HUES64 (cell line): ENCODE results near the gene ICAM3.
A peak's percentile ranks its signal among the peaks of the same experiment; 100 is the strongest.
"Not testable (repeated sequence)": the region's sequence is repeated elsewhere in the genome, so short reads cannot be mapped to it uniquely, and the experiment has no call there.

Experiments used
- H3K27ac ChIP-seq: 2 replicates; pipeline ENCODE4 v1.7.0; 2013; ENCODE audit warnings: low read depth, low read length, inconsistent platforms
- H3K27me3 ChIP-seq: 2 replicates; pipeline ENCODE4 v1.6.1; 2013; ENCODE audit warnings: mild to moderate bottlenecking, low read length; ENCODE audit not compliant: insufficient read depth
- H3K36me3 ChIP-seq: 2 replicates; pipeline ENCODE4 v1.6.1; 2013; ENCODE audit warnings: mild to moderate bottlenecking, low read length; ENCODE audit not compliant: insufficient read depth
- H3K4me1 ChIP-seq: 2 replicates; pipeline ENCODE4 v1.6.1; 2013; ENCODE audit warnings: mild to moderate bottlenecking, low read length, moderate library complexity; ENCODE audit not compliant: insufficient read depth
- H3K4me3 ChIP-seq: 2 replicates; pipeline ENCODE4 v1.5.1; 2013; ENCODE audit warnings: mild to moderate bottlenecking, low read length, moderate library complexity
- H3K9ac ChIP-seq: 2 replicates; pipeline ENCODE4 v1.6.1; 2013; ENCODE audit warnings: mild to moderate bottlenecking, low read depth, low read length
- H3K9me3 ChIP-seq: 2 replicates; pipeline ENCODE4 v1.6.1; 2013; ENCODE audit warnings: low read depth, low read length; ENCODE audit not compliant: insufficient read depth
- WGBS: fragments of 150-250, 120-280 bp; methylation state at CpG from one replicate; pipeline ENCODE4 v1.1.7; 2013; ENCODE audit warnings: missing lambda C conversion rate; 5-methylcytosine and 5-hydroxymethylcytosine counted together

Gene ICAM3

DNA sequence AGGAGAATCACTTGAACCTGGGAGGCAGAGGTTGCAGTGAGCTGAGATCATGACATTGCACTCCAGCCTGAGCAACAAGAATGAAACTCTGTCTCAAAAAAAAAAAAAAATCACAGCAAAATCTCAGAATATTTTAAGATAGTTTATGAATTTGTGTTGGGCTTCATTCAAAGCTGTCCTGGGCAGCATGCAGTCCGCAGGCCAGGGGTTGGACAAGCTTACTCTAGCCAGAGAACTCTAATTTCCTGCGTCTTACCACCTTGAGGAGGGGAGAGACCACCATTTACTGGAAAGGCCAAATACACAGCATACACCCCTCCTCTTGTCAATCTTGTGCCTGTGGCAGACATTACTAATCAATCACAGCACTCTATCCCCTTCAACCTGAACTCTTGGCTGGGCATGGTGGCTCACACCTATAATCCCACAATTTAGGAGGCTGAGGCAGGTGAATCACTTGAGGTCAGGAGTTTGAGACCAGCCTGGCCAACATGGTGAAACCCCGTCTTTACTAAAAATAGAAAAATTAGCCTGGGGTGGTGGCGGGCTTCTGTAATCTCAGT lies 27.6 kb upstream of the ICAM3 start:
- not testable (repeated sequence) for H3K9ac ChIP-seq, H3K27me3 ChIP-seq, H3K4me1 ChIP-seq, H3K4me3 ChIP-seq, H3K27ac ChIP-seq, H3K9me3 ChIP-seq
- H3K36me3 ChIP-seq: peaks cover 41% of the 10 kb centered on the region
- WGBS: 95% methylated on average over 4 of the region's 4 CpGs

DNA sequence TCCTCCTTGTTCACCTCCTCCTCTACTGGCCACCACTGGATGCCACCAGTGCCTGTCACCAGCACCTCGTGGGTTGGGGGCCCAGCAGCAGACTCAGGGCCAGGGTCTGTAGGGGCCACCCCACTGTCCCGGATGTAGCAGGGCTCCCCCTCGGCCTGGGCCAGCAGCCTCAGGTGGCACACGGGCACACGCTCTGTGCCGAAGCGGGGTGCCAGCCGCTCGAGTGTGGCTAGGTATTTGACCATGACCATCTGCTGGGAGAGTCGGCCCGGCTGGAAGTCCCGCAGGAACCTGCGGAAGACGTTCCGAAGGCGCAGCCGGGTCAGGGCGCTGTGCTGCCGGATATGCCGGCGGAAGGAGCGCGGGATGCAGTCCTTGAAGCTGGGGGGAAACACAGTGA lies 26.1 kb upstream of the ICAM3 start:
- peaks cover 47% of the 10 kb centered on the region for H3K36me3 ChIP-seq
- no peak overlapping the region for H3K9ac ChIP-seq

DNA sequence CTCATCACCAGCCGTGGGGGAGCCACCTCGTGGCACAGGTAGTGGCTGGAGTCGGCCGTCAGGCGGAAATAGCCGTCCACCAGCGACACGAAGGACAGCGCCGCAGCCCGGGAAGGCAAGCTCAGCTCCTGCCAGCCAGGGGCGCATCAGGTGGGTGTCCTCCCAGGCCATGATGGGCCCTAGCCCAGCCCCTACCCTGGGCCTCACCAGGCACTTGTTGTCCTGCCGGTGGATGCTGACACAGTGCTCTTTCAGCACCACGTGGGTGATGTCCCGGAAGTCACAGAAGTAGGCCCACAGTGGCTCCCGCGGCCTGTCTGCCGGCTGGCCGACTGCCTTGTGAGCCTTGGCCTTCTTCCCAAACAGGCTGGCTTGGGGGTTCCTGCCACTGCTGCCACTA lies 25.2 kb upstream of the ICAM3 start:
- H3K4me1 ChIP-seq: no peaks in the 10 kb centered on the region
- no peaks in the 10 kb centered on the region for H3K9me3 ChIP-seq
- H3K36me3 ChIP-seq: peaks cover 47% of the 10 kb centered on the region
- no peak overlapping the region for H3K4me3 ChIP-seq
- H3K27me3 ChIP-seq: no peaks in the 10 kb centered on the region
- 91% methylated on average over 19 of the region's 19 CpGs for WGBS
- no peak overlapping the region for H3K27ac ChIP-seq
- no peak overlapping the region for H3K9ac ChIP-seq

More for the DNA sequence above, 26.1 kb upstream of the ICAM3 start:
- Histone ChIP-seq H3K27me3 (no peaks in the 10 kb centered on the region), H3K4me1 (no peaks in the 10 kb centered on the region), H3K4me3 (no peak overlapping the region), H3K9me3 (no peaks in the 10 kb centered on the region), H3K27ac (no peak overlapping the region)
- 95% methylated on average over 23 of the region's 23 CpGs for WGBS

DNA sequence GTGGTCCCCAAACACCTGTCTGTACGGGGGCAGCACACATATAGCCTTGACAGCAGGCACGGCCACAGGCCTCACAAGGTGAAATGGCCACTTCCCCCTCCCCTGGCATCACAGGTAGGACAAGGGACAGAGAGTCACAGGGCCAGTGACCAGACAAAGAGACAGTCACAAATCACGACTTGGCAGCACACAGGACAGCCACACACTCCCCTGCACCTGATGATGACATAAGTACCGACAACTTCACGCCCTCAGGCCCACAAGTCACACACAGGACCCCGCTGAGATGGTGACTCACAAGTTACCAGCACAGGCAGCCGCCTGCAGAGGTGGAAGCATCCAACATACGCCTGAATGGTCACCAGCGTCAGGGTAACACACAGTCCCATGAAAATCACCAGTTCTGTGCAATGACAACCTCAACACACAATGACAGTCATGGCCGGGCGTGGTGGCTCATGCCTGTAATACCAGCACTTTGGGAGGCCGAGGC lies 24.4 kb upstream of the ICAM3 start:
- Histone ChIP-seq H3K4me1 (no peaks in the 10 kb centered on the region), H3K36me3 (peaks cover 42% of the 10 kb centered on the region), H3K9me3 (no peaks in the 10 kb centered on the region), H3K27ac (no peak overlapping the region), H3K4me3 (no peak overlapping the region), H3K9ac (no peak overlapping the region), H3K27me3 (no peaks in the 10 kb centered on the region)
- 88% methylated on average over 12 of the region's 12 CpGs for WGBS

DNA sequence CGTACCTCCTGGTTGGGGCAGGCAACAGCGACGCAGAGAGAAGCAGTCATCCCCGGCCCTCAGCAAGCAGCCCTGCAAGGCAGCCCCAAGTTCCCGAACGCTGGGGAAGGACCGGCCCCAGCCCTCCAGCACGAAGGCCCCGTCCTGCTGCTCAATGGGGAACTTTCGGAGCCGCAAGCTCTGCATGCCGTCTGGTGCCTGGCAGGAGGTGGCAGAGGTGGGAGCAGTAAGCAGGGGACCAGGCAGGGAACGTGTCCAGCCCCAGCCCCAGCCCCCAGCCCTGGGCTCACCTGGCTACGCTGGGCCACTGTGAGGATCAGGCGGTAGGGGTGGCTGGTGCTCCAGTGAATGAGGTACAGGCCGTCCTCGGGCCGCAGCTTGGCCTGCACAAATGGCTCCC lies 22.8 kb upstream of the ICAM3 start:
- Histone ChIP-seq H3K27me3 (no peaks in the 10 kb centered on the region), H3K9me3 (no peaks in the 10 kb centered on the region), H3K4me3 (no peak overlapping the region), H3K36me3 (peaks cover 39% of the 10 kb centered on the region), H3K27ac (no peak overlapping the region), H3K9ac (no peak overlapping the region), H3K4me1 (no peaks in the 10 kb centered on the region)
- WGBS: 96% methylated on average over 18 of the region's 18 CpGs

DNA sequence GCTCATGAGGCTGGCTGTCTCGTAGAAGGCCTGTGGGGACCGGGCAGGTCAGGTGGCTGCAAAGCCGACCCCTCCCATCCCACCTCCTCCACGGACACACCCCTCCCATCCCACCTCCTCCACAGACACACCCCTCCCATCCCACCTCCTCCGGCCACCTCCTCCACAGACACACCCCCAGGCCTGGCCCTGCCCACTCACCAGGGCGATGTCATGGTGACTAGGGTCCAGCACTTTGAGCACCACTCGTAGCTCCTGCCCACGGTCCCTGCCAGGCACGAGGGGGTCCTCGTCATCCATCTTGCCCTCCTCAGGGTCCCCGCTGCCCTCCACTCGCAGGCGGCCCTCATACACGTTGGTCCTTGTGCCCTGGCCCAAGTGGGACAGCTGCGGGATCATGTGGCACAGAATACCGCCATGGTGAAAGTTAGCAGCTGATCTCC lies 22.2 kb upstream of the ICAM3 start:
- H3K36me3 ChIP-seq: peaks cover 40% of the 10 kb centered on the region
- no peak overlapping the region for H3K27ac ChIP-seq
- no peak overlapping the region for H3K9ac ChIP-seq

DNA sequence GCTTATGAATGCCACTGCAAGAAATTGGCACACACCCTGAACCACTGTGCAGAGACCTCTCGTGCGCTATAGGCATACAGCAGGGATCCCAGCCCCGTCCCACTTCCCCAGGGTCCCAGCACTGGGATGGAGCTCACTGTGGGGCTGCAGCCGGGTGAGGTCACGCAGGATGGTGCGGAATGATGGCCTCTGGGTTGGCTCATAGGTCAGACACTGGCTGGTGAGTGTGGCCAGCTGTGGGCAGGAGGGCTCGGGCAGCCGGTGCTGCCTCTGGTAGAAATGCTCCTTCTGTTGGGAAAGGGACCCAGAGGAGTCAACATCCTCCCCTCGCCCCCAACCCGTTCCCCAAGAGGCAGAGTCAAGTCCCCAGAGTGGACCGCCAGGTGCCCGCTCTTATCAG lies 17.0 kb upstream of the ICAM3 start:
- H3K27me3 ChIP-seq: no peaks in the 10 kb centered on the region
- no peaks in the 10 kb centered on the region for H3K9me3 ChIP-seq
- H3K9ac ChIP-seq: no peak overlapping the region
- no peak overlapping the region for H3K4me3 ChIP-seq
- WGBS: 97% methylated on average over 12 of the region's 12 CpGs
- peaks cover 14% of the 10 kb centered on the region; the same call in 1 of the 2 replicates for H3K36me3 ChIP-seq
- no peak overlapping the region for H3K27ac ChIP-seq
- H3K4me1 ChIP-seq: no peaks in the 10 kb centered on the region

More for the DNA sequence above, 22.2 kb upstream of the ICAM3 start:
- WGBS: 90% methylated on average over 16 of the region's 16 CpGs
- Histone ChIP-seq H3K9me3 (no peaks in the 10 kb centered on the region), H3K4me1 (no peaks in the 10 kb centered on the region), H3K4me3 (no peak overlapping the region), H3K27me3 (no peaks in the 10 kb centered on the region)

DNA sequence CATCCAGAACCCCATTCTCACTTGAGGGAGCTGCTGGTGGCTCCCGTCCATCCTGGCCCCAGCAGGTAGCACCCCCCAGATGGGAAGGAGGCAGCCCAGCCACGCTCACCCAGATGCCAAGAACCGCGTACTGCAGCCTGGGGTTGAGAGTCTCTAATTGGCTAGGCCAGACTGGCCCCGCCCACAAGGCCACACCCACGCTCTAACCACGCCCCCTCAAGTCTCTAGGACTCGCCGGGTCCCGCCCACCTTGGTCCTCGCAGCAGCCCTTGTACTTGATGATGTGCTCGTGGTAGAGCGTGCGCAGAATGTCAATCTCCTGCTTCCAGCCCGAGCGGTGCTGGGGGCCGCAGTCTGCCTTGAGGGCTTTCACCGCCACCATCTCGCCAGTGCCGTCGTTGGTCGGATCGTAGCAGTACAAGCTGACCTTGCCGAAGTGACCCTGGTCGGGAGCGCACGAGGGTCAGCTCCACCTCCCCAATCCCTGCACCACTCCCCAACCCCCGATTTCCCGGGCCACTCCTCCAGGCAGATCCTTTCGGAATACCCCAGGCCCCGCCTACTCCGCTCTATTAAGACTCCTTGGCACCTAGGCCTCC lies 14.5 kb upstream of the ICAM3 start:
- Histone ChIP-seq H3K27me3 (no peaks in the 10 kb centered on the region), H3K9ac (peak overlapping the region; percentile 30; the same call in 1 of the 2 replicates), H3K36me3 (peaks cover 19% of the 10 kb centered on the region)

DNA sequence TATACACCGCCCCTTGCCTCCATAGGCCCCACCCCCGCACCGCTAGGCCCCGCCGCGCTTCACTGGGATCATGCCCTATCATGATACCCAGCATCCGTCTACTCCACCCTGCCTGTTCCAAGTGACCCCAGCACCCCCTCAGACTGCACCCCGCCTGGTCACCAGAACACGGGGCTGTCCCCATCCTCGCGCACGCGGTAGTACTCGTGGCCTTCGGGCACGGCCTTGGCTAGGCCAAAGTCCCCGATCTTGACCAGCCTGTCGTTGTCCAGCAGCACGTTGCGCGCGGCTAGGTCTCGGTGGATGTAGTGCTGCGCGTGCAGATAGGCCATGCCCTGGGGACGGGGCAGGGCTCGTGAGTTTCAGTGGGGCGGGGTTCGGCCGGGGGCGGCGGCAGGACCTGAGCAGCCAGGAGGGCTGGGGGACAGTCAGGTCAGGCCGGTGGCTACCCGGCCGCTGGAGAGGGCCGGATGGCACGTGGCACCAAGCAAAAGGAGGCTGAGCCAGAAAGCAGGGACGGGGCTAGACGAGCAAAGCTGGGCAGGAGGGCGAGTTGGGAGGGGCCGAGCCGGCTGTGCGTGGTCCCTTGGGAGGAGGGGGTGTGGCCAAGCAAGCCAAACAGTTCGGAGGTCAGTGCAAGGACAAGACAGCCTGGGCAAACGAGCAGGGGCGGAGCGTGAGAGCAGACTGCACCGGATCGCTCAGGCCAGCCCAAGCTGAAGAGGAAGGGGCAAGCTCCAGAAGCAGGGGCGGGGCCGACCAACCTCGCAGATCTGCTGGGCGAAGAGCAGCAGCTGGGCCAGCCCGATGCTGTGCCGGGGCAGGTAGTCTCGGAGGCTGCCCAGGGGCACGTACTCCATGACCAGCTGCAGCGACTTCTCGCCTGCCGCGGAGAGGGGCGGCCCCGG lies 13.6 kb upstream of the ICAM3 start:
- H3K36me3 ChIP-seq: peaks cover 17% of the 10 kb centered on the region
- peak overlapping the region; percentile 62 for H3K4me3 ChIP-seq
- WGBS: 12% methylated on average over 63 of the region's 63 CpGs
- H3K9me3 ChIP-seq: no peaks in the 10 kb centered on the region
- no peaks in the 10 kb centered on the region for H3K27me3 ChIP-seq
- H3K27ac ChIP-seq: peak overlapping the region; percentile 69
- H3K9ac ChIP-seq: peak overlapping the region; percentile 57
- H3K4me1 ChIP-seq: no peaks in the 10 kb centered on the region

More for the DNA sequence above, 14.5 kb upstream of the ICAM3 start:
- Histone ChIP-seq H3K4me1 (no peaks in the 10 kb centered on the region), H3K4me3 (peak overlapping the region; percentile 62), H3K9me3 (no peaks in the 10 kb centered on the region), H3K27ac (no peak overlapping the region; the same call in 1 of the 2 replicates)
- 13% methylated on average over 32 of the region's 32 CpGs for WGBS

DNA sequence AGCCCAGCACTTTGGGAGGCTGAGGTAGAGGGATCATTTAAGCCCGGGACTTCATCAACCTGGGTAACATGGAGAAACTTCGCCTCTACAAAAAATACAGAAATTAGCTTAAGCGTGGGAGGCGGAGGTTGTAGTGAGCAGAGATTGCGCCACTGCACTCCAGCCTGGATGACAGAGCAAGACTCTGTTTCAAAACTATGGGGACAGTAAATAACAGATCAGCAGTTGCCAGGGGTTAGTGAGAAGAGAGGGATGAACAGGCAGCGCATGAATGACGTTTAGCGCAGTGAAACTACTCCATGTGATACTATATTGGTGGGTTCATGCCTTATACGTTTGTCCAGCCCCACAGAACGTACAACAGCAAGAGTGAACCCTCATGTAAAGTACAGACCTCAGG lies 7.1 kb upstream of the ICAM3 start:
- Histone ChIP-seq H3K36me3 (peaks cover 12% of the 10 kb centered on the region), H3K4me1 (no peaks in the 10 kb centered on the region), H3K27ac (no peak overlapping the region), H3K9ac (no peak overlapping the region), H3K27me3 (no peaks in the 10 kb centered on the region), H3K4me3 (no peak overlapping the region), H3K9me3 (no peaks in the 10 kb centered on the region)
- WGBS: 93% methylated on average over 10 of the region's 10 CpGs

DNA sequence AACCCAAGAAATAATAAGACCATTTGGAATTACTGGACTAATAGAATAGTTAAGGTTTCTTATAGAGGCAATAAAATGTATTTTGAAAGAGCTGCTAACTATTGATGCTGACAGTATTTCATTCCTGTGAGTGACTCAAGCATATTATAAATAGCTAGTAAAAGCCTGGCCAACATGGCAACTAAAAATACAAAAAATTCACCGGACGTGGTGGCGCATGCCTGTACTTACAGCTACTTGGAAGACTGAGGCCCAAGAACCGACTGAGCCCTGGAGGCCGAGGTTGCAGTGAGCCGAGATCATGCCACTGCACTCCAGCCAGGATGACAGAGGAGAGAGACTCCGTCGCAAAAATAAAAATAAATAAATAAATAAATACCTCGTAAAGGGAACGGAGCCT lies 5.4 kb upstream of the ICAM3 start:
- H3K36me3 ChIP-seq: peaks cover 2% of the 10 kb centered on the region; the same call in 1 of the 2 replicates
- WGBS: 92% methylated on average over 7 of the region's 10 CpGs
- no peaks in the 10 kb centered on the region for H3K9me3 ChIP-seq
- no peaks in the 10 kb centered on the region for H3K27me3 ChIP-seq
- no peak overlapping the region for H3K9ac ChIP-seq
- no peaks in the 10 kb centered on the region for H3K4me1 ChIP-seq
- no peak overlapping the region for H3K27ac ChIP-seq
- H3K4me3 ChIP-seq: no peak overlapping the region
